Vagina (tissue), 2 donors: ENCODE data around the gene SCAF1. TPM values are rescaled to one million over a fixed set of nuclear protein-coding genes. Genes with fewer than 3 reads are reported as not detected.

Experiments
- DNase-seq, 2 donors: peaks; one replicate each; pipeline ENCODE4 v3.0.0-alpha.2; 2017; ENCODE audit errors: extremely low spot score in 2 of 2
- H3K27ac ChIP-seq: fragments of 200-600 bp; sonication (generic); one replicate; pipeline ENCODE4 v1.5.1; 2019
- H3K27me3 ChIP-seq: fragments of 200-600 bp; sonication (generic); one replicate; pipeline ENCODE4 v1.5.1; 2019
- H3K36me3 ChIP-seq, 2 donors: fragments of 200-600 bp; sonication (generic); one replicate each; pipeline ENCODE4 v1.5.1; 2017 to 2019
- H3K4me1 ChIP-seq: fragments of 200-600 bp; sonication (generic); one replicate; pipeline ENCODE4 v1.5.1; 2019
- H3K4me3 ChIP-seq, 2 donors: fragments of 200-600 bp; sonication (generic); 1 replicate in 1 of 2; 2 replicates in 1 of 2; pipeline ENCODE4 v1.5.1; 2016 to 2019
- H3K9me3 ChIP-seq: fragments of 200-600 bp; sonication (generic); one replicate; pipeline ENCODE4 v1.5.1; 2019
- POLR2A ChIP-seq, 2 donors: fragments of 450-650 bp; IDR thresholded peaks; one replicate each; pipeline ENCODE4 v1.6.1; 2017; ENCODE audit warnings: antibody characterized with exemption in 2 of 2, mild to moderate bottlenecking in 2 of 2, moderate library complexity in 2 of 2
- POLR2AphosphoS5 ChIP-seq, 2 donors: sonication (generic); formaldehyde crosslinking; IDR thresholded peaks; one replicate each; pipeline ENCODE4 v1.9.0; 2017; ENCODE audit warnings: antibody characterized with exemption in 2 of 2, mild to moderate bottlenecking in 2 of 2, low read depth in 1 of 2; ENCODE audit not compliant: insufficient read depth in 1 of 2
- intact Hi-C: fragments of 100-400 bp; cut with DNase I; formaldehyde crosslinking; loops from one replicate; pipeline ENCODE4 v1.15.1; 2023
- total RNA-seq: library from RNA; depleted of rRNA; stranded (reverse); fragments of >200 nt; gene quantifications from one replicate; pipeline ENCODE4 v1.2.3, GENCODE V29; 2016
- TF ChIP-seq, protein P1 (sequence below), 3 experiments: fragments of 450-650 bp in 2 of 3; fragments of 200-600 bp in 1 of 3; sonication (generic) in 1 of 3; IDR thresholded peaks; one replicate each; pipeline ENCODE4 v1.5.1; 2017 to 2019; ENCODE audit warnings: antibody characterized with exemption in 3 of 3, mild to moderate bottlenecking in 2 of 3, moderate library complexity in 2 of 3

SCAF1 gene
- total RNA-seq, 1 donor from 2014 or later = 20.4 TPM

- peak in 1 of 2 donors; percentile 95 for DNase-seq
- peaks cover 0 to 36% of the 10 kb centered on the region in 2 donors for H3K36me3 ChIP-seq
- H3K27ac ChIP-seq = peak overlapping the region; percentile 89
- intact Hi-C loops = loop anchor here (10.0 kb wide), 1 partner anchor 170 kb away; the partner anchor contains the start of gene RPS11
- peak overlapping the region; percentile 68 to 73 for H3K4me3 ChIP-seq
- TF ChIP-seq POLR2A (IDR thresholded peaks at IDR 0.05) (peak in 1 of 2 donors; percentile 58), POLR2AphosphoS5 (IDR thresholded peaks at IDR 0.05; ENCODE audit: insufficient read depth in 1 of 2, low read depth in 1 of 2) (peak; percentile 39 to 93)
- TF ChIP-seq, protein P1, sequence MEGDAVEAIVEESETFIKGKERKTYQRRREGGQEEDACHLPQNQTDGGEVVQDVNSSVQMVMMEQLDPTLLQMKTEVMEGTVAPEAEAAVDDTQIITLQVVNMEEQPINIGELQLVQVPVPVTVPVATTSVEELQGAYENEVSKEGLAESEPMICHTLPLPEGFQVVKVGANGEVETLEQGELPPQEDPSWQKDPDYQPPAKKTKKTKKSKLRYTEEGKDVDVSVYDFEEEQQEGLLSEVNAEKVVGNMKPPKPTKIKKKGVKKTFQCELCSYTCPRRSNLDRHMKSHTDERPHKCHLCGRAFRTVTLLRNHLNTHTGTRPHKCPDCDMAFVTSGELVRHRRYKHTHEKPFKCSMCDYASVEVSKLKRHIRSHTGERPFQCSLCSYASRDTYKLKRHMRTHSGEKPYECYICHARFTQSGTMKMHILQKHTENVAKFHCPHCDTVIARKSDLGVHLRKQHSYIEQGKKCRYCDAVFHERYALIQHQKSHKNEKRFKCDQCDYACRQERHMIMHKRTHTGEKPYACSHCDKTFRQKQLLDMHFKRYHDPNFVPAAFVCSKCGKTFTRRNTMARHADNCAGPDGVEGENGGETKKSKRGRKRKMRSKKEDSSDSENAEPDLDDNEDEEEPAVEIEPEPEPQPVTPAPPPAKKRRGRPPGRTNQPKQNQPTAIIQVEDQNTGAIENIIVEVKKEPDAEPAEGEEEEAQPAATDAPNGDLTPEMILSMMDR (IDR thresholded peaks at IDR 0.05) = peak in 1 of 3 experiments; percentile 36
- H3K27me3 ChIP-seq = no peaks in the 10 kb centered on the region
- no peaks in the 10 kb centered on the region for H3K9me3 ChIP-seq
- H3K4me1 ChIP-seq = peaks cover 22% of the 10 kb centered on the region
Measured at GRCh38 chr19:49664171-49665035, 22.4 kb downstream of the SCAF1 start.

DNA sequence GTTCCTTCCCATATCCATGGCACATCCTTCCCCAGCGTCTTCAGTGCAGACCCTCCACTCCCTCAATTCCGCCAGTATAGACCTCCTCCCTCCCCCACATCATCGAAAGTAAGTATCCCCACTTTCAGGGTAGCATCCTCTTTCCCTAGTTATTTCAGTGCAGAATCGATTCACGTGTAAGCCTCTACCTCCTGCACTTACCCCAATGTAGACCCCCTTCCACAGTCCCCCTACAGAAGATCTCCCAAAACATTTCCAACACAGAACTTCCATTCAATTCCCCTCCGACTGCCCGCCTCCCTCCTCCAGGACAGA lies 23.0 kb downstream of the SCAF1 start:
- no peaks in the 10 kb centered on the region for H3K27me3 ChIP-seq
- DNase-seq = no peak
- intact Hi-C loops = loop anchor here (10.0 kb wide), 1 partner anchor 170 kb away; the partner anchor contains the start of gene RPS11
- peaks cover 0 to 30% of the 10 kb centered on the region in 2 donors for H3K36me3 ChIP-seq
- H3K4me1 ChIP-seq = peaks cover 22% of the 10 kb centered on the region
- H3K4me3 ChIP-seq = peak overlapping the region; percentile 68 to 73
- H3K27ac ChIP-seq = peak overlapping the region; percentile 89
- no peak for TF ChIP-seq POLR2A (IDR thresholded peaks at IDR 0.05)
- no peak for TF ChIP-seq POLR2AphosphoS5 (IDR thresholded peaks at IDR 0.05; ENCODE audit: insufficient read depth in 1 of 2, low read depth in 1 of 2)
- TF ChIP-seq, protein P1 (IDR thresholded peaks at IDR 0.05) = no peak
- H3K9me3 ChIP-seq = no peaks in the 10 kb centered on the region

GRCh38 chr19:49665351-49666119 lies 23.5 kb downstream of the SCAF1 start, which contains the start of the genes BCL2L12 and IRF3:
Gene BCL2L12 (plus strand): TSS chr19:49665933. CDS start chr19:49666693, 760 bp downstream.
Gene IRF3 (minus strand): TSS chr19:49665857. CDS start chr19:49664838, 1,019 bp downstream.
- H3K4me1 ChIP-seq = peaks cover 22% of the 10 kb centered on the region
- peaks cover 0 to 24% of the 10 kb centered on the region in 2 donors for H3K36me3 ChIP-seq
- intact Hi-C loops = loop anchor here (10.0 kb wide), 1 partner anchor 171 kb away; the partner anchor contains the start of gene RPS11

GRCh38 chr19:49666120-49666444 lies 24.1 kb downstream of the SCAF1 start:
- intact Hi-C loops = loop anchor here (10.0 kb wide), 1 partner anchor 171 kb away; the partner anchor contains the start of gene RPS11
- Histone ChIP-seq H3K9me3 (no peaks in the 10 kb centered on the region), H3K27me3 (no peaks in the 10 kb centered on the region), H3K27ac (peak overlapping the region; percentile 89), H3K36me3 (peaks cover 0 to 19% of the 10 kb centered on the region in 2 donors), H3K4me3 (peak overlapping the region; percentile 68 to 73), H3K4me1 (peaks cover 22% of the 10 kb centered on the region)
- DNase-seq = no peak
- TF ChIP-seq POLR2AphosphoS5 (IDR thresholded peaks at IDR 0.05; ENCODE audit: insufficient read depth in 1 of 2, low read depth in 1 of 2) (no peak), POLR2A (IDR thresholded peaks at IDR 0.05) (no peak)
- TF ChIP-seq, protein P1 (IDR thresholded peaks at IDR 0.05) = no peak

More at GRCh38 chr19:49665351-49666119, 23.5 kb downstream of the SCAF1 start, which contains the start of the genes BCL2L12 and IRF3:
- Histone ChIP-seq H3K27ac (peak within 1 kb of the TSS; percentile 89), H3K27me3 (no peaks in the 10 kb centered on the region), H3K4me3 (peak within 1 kb of the TSS; percentile 68 to 73), H3K9me3 (no peaks in the 10 kb centered on the region)
- TF ChIP-seq POLR2AphosphoS5 (IDR thresholded peaks at IDR 0.05; ENCODE audit: insufficient read depth in 1 of 2, low read depth in 1 of 2) (peak; percentile 99 to 100), POLR2A (IDR thresholded peaks at IDR 0.05) (peak in 1 of 2 donors; percentile 85)
- TF ChIP-seq, protein P1 (IDR thresholded peaks at IDR 0.05) = no peak
- DNase-seq = peak; percentile 98
